Keratinocyte (primary cell): ENCODE data around the gene TMOD1.

Experiments used
- EZH2 ChIP-seq: IDR thresholded peaks from one replicate; pipeline ENCODE4 v1.6.1; 2012; ENCODE audit warnings: inconsistent platforms, mild to moderate bottlenecking, low read length, moderate library complexity
- TF ChIP-seq, protein P1 (sequence below), 3 experiments: IDR thresholded peaks in 1 of 3; conservative IDR thresholded peaks in 1 of 3; optimal IDR thresholded peaks in 1 of 3; 2 replicates in 2 of 3; 3 replicates in 1 of 3; pipeline versions ENCODE3 to v1.5.1; 2011; ENCODE audit warnings: low read length in 3 of 3, mild to moderate bottlenecking in 3 of 3, moderate library complexity in 2 of 3, control low read depth in 1 of 3, inconsistent platforms in 1 of 3; ENCODE audit not compliant: insufficient read depth in 2 of 3; ENCODE audit errors: extremely low read depth in 1 of 3

- TF ChIP-seq EZH2: no peak
- TF ChIP-seq, protein P1, sequence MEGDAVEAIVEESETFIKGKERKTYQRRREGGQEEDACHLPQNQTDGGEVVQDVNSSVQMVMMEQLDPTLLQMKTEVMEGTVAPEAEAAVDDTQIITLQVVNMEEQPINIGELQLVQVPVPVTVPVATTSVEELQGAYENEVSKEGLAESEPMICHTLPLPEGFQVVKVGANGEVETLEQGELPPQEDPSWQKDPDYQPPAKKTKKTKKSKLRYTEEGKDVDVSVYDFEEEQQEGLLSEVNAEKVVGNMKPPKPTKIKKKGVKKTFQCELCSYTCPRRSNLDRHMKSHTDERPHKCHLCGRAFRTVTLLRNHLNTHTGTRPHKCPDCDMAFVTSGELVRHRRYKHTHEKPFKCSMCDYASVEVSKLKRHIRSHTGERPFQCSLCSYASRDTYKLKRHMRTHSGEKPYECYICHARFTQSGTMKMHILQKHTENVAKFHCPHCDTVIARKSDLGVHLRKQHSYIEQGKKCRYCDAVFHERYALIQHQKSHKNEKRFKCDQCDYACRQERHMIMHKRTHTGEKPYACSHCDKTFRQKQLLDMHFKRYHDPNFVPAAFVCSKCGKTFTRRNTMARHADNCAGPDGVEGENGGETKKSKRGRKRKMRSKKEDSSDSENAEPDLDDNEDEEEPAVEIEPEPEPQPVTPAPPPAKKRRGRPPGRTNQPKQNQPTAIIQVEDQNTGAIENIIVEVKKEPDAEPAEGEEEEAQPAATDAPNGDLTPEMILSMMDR (optimal IDR thresholded peaks at IDR 0.05 in 1 of 3, IDR thresholded peaks at IDR 0.05 in 1 of 3, conservative IDR thresholded peaks at IDR 0.05 in 1 of 3; ENCODE audit: extremely low read depth in 1 of 3, insufficient read depth in 2 of 3, low read length in 3 of 3): no peak
Observed at GRCh38 chr9:97564291-97565175, 63.1 kb downstream of the TMOD1 start.
